HG03060 (cell line): ENCODE measurements around the gene LIMK2.
"Not testable (repeated sequence)": the region's sequence is repeated elsewhere in the genome, so short reads cannot be mapped to it uniquely, and the experiment has no call there.

Source experiments
- ATAC-seq: cut with Tn5 transposase; IDR thresholded peaks from one replicate; pipeline ENCODE4 v1.9.1; 2021; ENCODE audit warnings: low read depth, moderate number of reproducible peaks; ENCODE audit not compliant: unreplicated experiment

LIMK2 gene

DNA sequence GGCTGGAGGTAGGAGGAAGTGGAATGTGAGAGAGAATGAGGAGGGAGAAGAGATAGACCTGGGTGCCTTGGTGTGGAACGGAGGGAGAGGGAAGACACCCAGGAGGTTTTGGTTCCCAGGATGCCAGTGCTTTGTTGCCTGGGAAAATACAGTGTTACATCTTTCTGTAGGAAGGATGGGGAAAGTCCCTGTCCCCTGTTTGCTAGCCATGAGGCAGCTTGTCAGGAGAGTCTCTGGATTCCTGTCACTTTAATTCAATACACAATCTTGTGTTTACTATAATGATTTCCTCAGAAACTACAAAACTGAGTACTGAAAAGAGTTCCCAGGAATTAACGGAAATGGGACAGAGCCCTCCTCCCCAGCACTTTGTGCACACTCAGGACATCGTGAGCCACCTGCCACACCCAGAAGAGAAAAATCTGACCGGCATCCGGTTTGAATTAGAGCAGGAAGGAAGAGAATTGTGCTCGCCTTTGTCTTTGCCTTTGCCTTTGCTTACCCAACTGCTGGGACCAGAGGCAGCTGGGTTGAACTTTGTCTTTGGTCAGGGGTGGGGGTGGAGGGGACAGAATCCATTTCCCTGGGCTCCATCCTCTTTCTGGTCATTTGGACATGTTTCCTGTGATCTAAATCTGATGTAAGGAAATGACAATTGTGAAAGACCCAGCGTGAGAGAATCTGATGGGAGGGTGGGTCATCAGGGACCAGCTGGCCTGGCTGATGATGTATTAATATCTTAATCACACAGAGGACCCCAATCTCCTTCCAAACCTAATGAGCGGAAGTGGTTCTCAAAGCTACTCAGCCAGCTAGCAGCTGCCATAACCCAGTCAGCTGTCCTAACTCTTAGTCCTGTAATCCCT lies 1.3 kb upstream of the LIMK2 start:
- no peak for ATAC-seq

DNA sequence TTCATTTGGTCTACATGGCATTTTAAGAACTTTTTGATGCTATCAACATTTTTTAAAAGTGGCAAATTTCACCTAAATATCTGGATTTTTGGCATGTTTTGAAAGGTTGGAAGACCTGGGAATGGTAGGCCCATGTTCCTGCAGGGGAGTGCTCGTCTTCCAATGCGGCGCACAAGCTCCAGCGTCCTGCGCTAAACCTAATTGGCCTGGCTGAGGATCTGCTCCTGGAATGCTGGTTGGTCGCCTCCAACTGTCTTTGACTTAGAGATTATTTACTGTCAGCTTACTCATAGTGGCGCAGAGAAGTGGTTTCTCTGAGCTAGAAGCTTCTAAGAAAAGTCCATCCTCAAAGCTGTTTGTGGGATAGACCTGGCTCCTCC lies 626 bp upstream of the LIMK2 start:
- no peak for ATAC-seq

DNA sequence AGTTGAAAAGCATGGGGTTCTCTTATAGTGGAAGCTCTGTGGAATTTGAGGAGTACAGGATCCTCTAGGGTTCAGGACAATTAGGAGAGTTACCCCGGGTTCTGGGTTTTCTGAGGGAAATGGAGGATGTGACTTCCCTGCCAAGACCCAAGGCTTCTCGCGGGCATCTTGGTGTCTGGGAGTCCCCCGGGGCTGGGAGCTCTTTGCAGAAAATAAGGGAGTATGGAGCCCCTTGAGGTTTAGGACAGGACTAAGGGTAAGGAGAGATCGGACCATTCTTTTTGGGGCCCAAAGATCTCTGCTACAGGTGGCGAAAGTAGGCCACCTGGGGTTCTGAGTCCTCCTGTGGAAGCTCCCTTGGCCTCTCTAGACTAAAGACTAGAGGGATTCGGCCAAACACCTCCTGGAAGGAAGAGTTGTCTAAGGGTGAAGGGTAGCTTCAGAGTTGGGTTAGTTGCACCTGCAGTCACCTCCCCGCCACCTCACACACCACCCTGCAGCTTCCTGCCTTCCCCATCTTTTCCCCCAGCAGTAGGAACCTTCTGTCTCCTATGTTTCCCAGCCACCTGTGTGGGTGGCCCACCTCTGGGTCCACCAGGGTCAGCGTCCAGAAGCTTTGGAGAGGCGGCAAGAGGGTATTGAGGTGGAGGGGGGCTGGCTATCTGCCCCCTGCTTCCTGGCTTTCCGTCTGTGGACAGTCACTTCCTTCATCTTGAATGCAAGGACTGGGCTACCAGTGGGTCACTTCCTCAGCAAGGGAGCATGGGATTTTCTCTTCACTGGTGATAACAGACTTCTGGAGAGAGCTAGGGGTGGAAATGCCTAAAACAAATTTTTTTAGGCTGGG lies 908 bp downstream of the LIMK2 start:
- no peak for ATAC-seq

DNA sequence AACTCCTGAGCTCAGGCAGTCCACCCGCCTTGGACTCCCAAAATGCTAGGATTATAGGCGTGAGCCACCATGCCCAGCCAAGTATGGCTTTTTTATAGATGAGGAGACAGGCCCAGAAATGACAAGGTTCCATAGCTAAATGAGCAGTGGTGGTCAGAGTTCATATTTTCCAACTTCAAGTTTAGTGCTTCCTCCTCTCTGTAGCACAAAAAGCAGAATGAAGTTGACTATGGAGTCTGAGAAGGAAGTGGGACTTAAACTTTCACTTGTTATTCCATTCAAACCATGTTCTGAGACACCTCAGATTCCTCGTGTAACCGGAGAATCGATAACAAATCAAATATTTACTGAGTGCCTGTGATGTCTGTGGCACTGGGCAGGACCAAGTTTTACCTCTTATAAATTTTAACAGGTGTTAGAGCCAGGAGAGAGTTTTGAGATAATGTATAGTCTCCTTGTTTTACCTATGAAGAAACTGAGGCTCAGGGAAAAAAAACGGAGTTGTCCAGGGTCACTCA lies 3.0 kb downstream of the LIMK2 start:
- ATAC-seq, result no peak

DNA sequence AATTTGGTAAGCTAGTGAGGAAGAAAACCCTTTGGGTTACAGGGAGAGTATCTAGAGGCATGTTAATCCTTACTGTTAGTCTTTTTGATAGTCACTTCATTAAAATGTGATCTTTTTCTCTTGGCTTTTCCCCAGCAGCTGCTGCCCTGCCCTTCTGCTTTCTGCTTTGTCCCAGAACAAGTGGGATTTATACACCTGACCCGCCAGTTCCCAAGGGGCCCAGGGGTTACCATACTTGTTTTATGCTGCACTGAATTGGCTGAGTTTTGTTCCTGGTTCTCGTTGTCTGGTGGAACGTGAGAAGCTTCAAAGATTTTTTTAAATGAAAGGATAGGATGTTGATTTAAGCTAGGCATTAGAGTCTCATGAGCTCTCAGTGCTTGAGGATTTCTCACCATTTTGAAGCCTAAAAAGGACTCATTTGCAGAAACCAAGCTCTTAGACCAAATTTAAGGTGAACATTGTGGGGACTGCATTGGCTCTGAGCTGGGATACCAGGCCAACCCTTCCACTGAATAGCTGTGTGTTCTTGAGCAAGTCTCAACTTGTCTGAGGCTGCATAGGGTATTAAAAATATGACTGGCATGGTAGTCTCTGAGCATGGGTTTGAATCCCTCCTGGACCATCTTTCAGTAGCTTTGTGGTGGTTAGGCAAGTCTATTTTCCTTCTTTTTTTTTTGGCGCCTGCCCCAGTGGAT lies 6.6 kb downstream of the LIMK2 start:
- no peak for ATAC-seq

DNA sequence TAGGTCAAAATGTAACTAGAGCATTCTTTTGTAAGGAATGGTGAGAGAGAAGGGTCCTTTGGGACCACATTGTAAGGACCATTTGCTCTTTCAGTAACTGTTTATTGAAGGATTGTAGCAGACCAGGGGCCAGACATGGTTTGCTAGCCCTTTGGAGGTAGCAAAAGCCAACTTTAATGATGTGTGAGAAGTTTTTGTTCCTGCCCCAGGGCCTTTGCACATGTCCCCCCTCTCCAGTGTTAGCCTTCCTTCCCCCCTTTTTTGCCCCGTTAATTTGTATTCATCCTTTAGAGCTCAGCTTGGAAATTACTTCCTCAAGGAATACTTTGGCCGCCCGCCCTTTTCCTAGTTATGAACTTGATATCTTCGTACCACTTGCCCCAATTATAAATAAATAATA lies 9.0 kb downstream of the LIMK2 start:
- no peak for ATAC-seq

DNA sequence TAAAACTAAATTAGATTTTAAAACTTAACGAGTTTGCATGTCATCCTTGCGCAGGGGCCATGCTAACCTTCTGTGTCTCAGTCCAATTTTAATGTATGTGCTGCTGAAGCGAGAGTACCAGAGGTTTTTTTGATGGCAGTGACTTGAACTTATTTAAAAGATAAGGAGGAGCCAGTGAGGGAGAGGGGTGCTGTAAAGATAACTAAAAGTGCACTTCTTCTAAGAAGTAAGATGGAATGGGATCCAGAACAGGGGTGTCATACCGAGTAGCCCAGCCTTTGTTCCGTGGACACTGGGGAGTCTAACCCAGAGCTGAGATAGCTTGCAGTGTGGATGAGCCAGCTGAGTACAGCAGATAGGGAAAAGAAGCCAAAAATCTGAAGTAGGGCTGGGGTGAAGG lies 10.6 kb downstream of the LIMK2 start:
- no peak for ATAC-seq

DNA sequence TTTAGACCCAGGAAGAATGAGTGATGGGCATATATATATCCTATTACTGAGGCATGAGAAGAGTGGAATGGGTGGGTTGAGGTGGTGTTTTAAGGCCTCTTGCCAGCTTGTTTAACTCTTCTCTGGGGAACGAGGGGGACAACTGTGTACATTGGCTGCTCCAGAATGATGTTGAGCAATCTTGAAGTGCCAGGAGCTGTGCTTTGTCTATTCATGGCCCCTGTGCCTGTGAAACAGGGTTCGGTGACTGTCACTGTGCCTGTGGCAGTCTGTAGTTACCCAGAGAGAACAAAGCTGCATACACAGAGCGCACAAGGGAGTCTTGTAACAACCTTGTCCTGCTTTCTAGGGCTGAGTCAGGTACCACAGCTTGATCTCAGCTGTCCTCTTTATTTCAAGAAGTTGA lies 11.7 kb downstream of the LIMK2 start:
- ATAC-seq, result no peak

DNA sequence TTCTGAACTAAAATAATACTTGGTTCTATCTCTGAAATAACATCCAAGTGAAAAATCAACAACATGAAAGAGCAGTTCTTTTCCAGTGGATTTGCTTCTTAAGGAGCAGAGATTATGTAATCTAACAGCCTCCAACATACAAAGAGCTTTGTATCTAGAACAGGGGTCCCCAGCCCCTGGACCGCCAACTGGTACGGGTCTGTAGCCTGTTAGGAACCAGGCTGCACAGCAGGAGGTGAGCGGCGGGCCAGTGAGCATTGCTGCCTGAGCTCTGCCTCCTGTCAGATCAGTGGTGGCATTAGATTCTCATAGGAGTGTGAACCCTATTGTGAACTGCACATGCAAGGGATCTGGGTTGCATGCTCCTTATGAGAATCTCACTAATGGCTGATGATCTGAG lies 12.6 kb downstream of the LIMK2 start:
- ATAC-seq, result not testable (repeated sequence)

DNA sequence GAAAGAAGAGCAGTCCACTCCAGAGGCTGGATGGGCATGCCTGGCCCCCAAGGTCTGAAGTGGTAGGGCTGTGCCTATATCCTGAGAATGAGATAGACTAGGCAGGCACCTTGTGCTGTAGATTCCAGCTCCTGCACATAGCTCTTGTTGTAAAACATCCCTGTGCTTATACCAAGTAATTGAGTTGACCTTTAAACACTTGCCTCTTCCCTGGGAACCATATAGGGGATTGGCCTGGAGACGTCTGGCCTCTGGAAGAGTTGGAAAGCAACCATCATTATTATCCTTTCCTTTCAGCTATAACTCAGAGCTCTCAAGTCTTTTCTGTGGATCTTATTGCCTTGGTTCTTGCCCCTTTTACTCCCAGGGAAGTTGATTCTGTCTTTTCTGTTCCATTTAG lies 15.1 kb downstream of the LIMK2 start:
- no peak for ATAC-seq

DNA sequence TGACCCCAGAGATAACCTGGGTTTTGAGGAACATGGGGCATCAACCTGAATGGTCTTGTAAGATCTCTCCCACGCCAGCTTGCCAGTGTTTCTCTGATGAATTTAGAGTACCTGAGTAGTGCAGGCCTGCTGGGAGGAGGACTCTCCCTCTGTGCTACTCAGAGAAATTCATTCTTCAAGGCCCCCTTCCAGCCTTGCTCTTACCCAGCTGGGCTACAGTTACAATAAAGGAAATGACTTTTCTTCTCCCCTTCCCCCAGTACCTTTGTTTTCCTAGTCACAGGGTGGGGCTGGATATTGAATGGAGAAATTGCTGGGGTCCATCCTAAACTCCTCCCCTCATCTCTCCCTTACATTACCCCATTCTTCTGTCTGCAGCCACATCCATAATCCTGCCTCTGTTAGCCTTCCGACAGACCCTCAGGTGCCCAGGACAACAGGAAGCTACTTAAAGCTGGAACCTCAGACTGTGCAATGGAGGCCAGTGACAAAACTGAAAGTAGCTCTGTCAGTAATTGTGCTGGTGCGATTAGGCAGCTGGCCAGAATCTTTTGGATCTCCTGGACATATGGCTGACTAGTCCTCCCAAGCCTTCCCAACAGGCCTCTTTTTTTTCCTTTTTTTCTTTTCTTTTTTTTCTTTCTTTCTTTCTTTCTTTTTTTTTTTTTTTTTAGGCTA lies 17.4 kb downstream of the LIMK2 start:
- no peak for ATAC-seq

DNA sequence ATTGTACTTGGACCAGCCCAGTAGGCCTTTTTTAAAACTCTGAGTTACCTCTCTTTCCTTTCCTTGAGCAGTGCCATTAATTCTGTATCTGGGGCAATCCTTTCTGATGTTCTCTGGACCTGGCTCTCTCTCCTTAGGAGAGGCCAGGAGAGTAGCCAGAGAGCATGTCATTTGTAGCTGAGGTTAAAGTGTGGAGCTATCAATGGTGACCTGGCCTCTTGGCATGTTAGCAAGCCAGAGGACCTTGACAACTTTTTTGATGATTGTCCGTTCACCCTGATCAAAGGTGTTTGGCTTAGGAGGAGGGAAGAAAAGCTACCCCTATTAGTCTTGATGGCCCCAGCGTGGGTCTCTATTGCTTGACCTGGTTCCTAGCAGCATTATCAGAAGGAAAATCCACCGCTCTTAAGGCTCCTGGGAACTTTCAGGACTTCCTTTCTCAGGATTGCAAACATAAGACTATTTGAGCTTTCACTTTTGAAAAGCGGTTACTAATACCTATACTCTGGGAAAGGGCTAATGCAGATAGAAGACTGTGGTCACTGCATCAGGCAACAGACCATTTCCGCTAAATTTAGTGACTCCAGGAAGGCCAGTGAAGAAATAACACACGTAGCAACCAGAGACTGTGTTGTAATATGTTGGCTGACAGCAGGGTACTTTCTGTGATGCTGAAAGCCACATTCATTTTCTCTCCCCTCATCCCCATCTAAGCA lies 18.2 kb downstream of the LIMK2 start:
- no peak for ATAC-seq

DNA sequence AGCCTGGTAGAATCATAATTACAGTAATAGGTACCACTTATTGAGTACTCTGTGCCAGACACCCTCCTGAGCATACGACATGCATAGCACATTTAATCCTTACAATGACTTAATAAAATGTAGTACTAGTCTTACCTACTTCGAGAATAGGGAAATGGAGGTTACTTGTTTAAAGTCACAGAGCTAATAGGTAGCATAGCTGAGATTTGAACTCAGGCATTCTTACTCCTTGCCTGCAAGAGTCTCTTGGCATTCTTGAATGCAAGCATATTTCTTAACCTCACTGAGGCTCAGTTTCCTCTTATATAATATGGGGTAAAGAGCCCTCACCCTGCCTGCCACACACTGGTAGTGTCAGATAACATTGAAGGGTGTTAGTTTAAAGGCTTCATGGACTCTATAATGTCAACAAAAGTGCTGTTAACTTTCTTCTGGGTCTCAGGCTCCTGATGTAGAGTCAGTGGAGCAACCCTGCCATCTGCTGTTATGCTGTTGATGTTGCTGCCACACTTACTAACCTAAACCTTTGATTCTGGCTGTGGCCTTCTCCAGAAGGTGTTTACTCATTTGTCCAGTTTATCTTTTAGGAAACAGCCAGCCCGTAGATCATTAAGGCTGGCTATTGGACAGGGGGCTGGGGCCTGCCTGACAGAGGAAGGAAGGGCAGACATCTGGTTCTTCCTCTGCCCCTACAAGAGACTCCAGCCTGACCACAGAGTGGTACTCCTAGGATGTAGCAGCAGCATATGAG lies 18.9 kb downstream of the LIMK2 start:
- ATAC-seq, result no peak

DNA sequence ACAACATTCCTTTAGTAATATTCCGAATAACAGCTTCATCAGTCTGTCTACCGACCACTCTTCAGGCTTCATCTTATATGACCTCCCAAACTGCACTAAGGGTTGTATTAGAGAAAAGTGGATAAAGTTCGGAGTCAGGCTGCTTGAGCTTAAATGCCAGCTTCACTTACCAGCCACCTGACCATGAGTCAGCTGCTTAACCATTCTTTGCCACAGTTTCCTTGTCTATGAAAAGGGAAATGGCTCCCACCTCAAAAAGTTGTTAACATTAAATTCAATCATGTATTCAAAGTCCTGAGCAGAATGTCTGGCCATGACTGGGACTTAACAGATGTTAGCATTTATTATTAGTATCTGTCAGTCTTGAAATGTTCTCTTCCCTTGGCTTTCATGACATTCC lies 20.9 kb downstream of the LIMK2 start:
- ATAC-seq, result no peak

DNA sequence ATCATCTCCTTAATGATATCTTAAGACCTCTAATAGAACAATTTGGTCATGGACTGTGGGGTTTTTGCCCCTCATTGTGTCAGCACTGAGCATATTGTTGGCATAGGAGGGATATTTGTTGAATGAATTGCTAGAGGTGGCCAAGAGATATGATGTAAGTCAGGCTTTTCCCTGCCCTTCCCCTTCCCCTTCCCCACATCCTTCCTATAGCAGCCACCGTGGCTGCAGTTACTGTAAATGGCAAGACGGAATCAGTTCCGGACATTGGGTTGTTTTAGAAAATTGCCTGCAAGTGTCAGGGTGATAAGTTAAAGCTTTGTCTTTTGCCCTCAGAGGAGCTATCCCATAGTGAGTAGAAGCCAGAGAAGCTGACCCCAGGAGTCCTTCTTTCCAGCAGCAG lies 23.0 kb downstream of the LIMK2 start:
- no peak for ATAC-seq

DNA sequence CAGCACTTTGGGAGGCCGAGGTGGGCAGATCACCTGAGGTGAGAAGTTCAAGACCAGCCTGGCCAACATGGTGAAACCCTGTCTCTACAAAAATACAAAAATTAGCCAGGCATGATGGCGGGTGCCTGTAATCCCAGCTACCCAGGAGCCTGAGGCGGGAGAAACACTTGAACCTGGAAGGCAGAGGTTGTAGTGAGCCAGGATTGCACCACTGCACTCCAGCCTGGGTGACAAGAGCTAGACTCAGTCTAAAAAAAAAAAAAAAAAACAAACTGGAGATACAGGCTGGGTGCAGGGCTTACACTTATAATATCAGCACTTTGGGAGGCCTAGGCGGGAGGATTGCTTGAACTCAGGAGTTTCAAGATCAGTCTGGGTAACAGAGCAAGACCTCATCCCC lies 23.9 kb downstream of the LIMK2 start:
- ATAC-seq, result not testable (repeated sequence)

DNA sequence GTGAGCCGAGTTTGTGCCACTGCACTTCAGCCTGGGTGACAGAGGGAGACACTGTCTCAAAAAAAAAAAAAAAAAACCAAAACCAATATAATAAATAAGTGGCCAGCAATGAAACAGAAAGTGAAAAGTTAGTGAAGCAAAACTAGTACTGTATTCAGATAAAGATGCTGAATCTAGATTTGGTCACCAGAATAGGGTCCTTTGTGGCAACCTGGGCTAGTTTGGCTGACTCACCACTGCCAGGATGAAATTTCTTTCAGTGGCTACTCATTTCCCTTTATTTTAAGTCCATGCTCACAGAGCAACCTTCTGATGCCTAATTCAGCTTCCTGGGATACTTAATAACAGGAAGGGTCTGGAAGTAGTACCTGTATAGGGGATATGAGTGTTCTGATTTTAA lies 26.0 kb downstream of the LIMK2 start:
- ATAC-seq, result no peak

DNA sequence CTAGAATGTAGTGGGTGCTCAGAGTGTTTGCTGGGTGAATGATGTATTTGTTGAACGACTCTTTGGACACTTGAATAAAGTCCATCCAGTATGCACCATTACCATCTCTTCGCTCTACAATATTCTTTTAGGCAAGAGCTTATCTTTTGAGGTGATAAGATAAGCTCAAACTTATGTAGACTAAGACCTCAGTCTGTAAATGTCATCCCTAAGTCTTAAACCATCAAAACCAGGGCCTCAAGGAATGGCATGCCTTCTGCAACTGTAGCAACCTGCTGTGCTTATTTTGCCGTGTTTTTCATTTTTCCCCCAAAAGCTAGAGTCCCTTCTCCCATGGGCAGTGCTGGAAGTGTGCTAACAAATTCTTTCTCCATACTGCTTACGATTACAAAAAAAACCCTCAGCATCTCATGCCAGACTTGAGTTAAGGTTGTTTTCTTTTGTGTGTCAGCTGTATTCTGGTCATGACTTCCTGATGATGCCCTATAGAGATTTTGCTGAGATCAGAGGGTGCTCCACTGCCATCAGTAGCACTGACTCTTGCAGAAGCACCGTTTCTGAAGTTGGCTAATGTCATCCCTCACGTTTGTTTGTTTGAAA lies 27.8 kb downstream of the LIMK2 start:
- ATAC-seq, result no peak

DNA sequence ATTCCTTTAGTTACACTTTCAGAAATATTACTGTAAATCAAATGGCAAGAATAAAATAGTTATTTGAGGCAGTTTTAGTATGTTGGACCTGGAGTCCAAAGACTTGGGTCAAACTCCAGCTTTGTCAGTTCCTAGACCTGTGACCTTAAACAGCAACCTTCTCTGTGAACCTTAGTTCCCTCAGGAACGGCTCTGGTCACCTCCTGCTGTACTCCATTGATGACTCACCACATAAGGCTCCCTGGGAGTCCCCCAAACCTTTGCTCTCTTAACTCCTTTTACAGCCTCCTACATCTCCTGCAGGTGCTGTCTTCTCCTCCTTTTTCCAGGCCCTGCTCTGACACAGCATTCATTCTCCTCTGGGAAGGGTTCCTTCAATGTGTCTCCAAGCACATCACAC lies 29.1 kb downstream of the LIMK2 start:
- ATAC-seq, result no peak
